ENCODE measurements around the gene RGL1.
"Not testable (repeated sequence)": the region's sequence is repeated elsewhere in the genome, so short reads cannot be mapped to it uniquely, and the experiment has no call there.

Gene RGL1

DNA sequence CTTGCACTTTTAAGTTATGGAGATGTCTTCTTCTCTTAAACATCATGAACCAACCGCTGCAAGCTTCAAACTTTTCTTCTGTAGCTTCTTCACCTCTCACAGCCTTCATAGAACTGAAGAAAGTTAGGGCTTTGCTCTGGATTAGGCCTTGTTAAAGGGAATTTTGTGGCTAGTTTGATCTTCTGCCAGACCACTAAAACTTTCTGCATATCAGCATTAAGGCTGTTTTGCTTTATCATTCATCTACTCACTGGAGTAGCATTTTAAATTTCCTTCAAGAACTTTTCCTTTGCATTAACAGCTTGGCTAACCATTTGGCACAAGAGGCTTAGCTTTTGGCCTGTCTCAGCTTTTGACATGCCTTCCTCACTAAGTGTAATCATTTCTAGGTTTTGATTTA, 43.0 kb upstream of the RGL1 start:
- Histone ChIP-seq H3K4me3 (replicated peaks; ENCODE audit: low read depth, low read length) (no peak overlapping the region), H3K27me3 (replicated peaks; ENCODE audit: control insufficient read depth, insufficient read depth, low read length) (no peaks in the 10 kb centered on the region), H3K36me3 (ENCODE audit: control insufficient read depth, insufficient read depth, low read length) (no peaks in the 10 kb centered on the region; the same call in 1 of the 2 replicates)
- TF ChIP-seq CTCF (IDR thresholded peaks at IDR 0.05; ENCODE audit: insufficient read depth, low read length, poor library complexity, severe bottlenecking): no peak
- DNase-seq (ENCODE audit: extremely low read depth, insufficient read length): no peak

GRCh38 chr1:183762856-183763255, 42.1 kb upstream of the RGL1 start:
- H3K4me3 ChIP-seq (replicated peaks; ENCODE audit: low read depth, low read length); H3K27me3 ChIP-seq (replicated peaks; ENCODE audit: control insufficient read depth, insufficient read depth, low read length); DNase-seq (ENCODE audit: extremely low read depth, insufficient read length); H3K36me3 ChIP-seq (ENCODE audit: control insufficient read depth, insufficient read depth, low read length): not testable (repeated sequence)

DNA sequence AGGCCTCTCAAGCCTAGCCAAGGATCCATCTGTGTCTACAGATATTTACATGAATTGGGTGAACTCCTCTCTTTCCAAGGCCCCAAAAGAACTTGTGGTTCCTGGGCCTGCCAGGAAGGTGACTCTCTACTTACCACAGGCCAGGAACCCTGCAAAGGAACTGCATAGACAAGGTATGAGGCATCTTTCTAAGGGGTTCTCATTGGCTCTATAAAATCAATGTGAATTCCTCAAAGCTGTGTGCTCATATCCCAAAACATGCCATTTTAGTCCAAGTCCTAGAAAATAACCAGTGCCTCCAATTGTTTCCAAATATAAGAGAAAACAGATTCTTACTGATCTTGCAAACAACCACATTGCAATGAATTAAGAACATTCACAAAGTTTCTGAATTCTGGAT, 39.9 kb upstream of the RGL1 start:
- no peaks in the 10 kb centered on the region; the same call in 1 of the 2 replicates for H3K36me3 ChIP-seq (ENCODE audit: control insufficient read depth, insufficient read depth, low read length)
- TF ChIP-seq CTCF (IDR thresholded peaks at IDR 0.05; ENCODE audit: insufficient read depth, low read length, poor library complexity, severe bottlenecking): no peak
- no peaks in the 10 kb centered on the region for H3K27me3 ChIP-seq (replicated peaks; ENCODE audit: control insufficient read depth, insufficient read depth, low read length)
- H3K4me3 ChIP-seq (replicated peaks; ENCODE audit: low read depth, low read length): no peak overlapping the region
- no peak for DNase-seq (ENCODE audit: extremely low read depth, insufficient read length)

- no peaks in the 10 kb centered on the region for H3K36me3 ChIP-seq (ENCODE audit: control insufficient read depth, insufficient read depth, low read length)
- no peak for DNase-seq (ENCODE audit: extremely low read depth, insufficient read length)
- no peak overlapping the region for H3K4me3 ChIP-seq (replicated peaks; ENCODE audit: low read depth, low read length)
- TF ChIP-seq CTCF (IDR thresholded peaks at IDR 0.05; ENCODE audit: insufficient read depth, low read length, poor library complexity, severe bottlenecking): no peak
- no peaks in the 10 kb centered on the region for H3K27me3 ChIP-seq (replicated peaks; ENCODE audit: control insufficient read depth, insufficient read depth, low read length)
Observed at GRCh38 chr1:183769956-183770815, 34.7 kb upstream of the RGL1 start.

GRCh38 chr1:183770816-183771128, 34.1 kb upstream of the RGL1 start:
- H3K36me3 ChIP-seq (ENCODE audit: control insufficient read depth, insufficient read depth, low read length): no peaks in the 10 kb centered on the region
- no peaks in the 10 kb centered on the region for H3K27me3 ChIP-seq (replicated peaks; ENCODE audit: control insufficient read depth, insufficient read depth, low read length)
- H3K4me3 ChIP-seq (replicated peaks; ENCODE audit: low read depth, low read length): no peak overlapping the region
- no peak for DNase-seq (ENCODE audit: extremely low read depth, insufficient read length)
- no peak for TF ChIP-seq CTCF (IDR thresholded peaks at IDR 0.05; ENCODE audit: insufficient read depth, low read length, poor library complexity, severe bottlenecking)

DNA sequence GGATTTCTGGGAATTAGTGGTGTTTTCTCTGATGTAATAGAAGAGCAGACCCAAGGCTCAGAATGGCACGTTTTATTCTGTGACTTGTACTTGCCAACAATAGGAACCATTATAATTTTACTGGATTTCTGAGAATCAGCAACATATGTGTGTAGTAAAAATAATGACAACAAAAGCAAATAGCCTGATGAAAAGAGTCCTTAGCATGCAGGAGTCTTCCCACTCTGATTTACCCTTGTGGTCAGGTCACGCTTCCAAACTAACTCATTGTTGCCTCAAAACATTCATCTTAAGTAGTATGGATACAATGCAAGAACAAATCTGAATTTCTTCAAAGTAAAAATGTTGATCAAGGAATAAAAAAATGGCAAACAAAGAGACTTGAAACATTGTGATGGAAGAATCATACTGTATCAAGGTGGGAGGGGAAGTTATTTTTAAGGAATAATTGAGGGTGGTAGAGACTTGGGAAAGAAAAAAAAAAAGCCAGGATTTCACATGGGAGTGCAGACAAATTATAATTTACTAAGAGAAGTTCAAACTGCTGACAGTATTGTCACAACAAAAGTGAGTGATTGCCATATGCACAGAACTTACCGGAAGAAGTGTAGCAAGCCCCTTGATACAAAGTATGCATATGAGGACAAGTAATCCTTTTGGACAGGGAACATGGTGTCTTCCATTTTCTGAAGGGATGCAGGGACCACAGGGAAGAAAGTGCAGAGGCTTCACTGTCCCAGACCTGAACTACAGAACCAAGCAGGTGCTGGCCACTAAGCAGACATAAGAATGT, 31.2 kb upstream of the RGL1 start:
- Histone ChIP-seq H3K36me3 (ENCODE audit: control insufficient read depth, insufficient read depth, low read length) (no peaks in the 10 kb centered on the region), H3K27me3 (replicated peaks; ENCODE audit: control insufficient read depth, insufficient read depth, low read length) (no peaks in the 10 kb centered on the region), H3K4me3 (replicated peaks; ENCODE audit: low read depth, low read length) (no peak overlapping the region)
- TF ChIP-seq CTCF (IDR thresholded peaks at IDR 0.05; ENCODE audit: insufficient read depth, low read length, poor library complexity, severe bottlenecking): no peak
- no peak for DNase-seq (ENCODE audit: extremely low read depth, insufficient read length)

Measured in GM06990 (cell line).